Measurements from ENCODE around the gene SLC35A3.

Gene SLC35A3

DNA sequence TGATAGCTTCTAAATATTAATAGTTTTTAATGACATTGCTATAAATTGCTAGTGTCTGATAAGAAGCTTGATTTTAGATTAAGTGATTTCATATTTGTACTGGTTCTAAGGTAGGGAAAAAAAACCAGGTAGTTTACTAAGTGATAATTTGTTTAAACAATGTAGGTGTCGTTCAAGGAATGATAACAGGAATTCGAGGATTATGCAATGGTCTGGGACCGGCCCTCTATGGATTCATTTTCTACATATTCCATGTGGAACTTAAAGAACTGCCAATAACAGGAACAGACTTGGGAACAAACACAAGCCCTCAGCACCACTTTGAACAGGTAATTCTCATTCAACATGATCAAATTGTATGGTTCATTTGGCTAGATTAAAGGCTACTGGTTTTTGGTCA, 110.5 kb downstream of the SLC35A3 start:
- no peak for DNase-seq
